ENCODE data around the gene CXCR6.

Gene CXCR6

DNA sequence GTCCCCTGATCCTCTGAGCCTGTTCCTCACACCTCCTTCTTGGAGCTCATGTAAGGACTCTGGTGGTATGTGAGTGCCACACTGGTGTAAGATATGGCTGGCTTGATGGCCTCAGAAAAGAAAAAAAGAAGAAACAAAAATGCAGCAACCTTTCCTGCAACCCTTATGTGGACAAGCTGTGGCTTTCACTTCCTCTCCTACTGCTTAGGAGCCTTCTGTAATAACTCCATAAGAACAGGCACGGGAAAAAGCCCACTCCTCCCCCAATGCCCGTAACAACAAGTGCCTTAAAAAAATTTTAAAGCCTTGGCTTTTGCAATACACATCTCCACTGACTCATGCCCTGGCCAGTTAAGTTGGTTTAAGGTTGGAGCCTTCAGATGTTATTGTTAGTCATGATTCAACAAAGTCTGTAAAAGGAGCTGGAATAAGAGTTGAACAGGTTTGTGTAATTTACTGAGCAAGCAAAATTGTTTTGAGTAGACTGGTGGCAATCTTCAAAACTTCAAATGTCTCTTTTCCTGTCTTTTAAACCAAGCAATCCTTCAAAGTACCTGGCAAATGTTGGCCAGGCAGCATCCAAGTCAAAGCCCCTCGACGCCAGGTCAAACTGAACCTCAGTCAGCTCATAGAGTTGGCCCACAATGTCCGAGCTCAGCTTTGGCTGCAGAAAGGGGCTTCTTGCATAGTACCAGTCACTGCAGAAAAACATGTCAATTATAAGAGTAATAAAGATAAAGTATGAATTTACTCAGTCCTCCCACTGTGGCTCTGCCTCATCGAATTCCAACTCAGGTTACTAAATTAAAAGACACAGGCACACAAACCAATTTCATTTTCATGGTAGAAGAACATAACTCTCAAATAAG is 29.5 kb downstream of the CXCR6 start:
- DNase-seq: peak; percentile 54

DNA sequence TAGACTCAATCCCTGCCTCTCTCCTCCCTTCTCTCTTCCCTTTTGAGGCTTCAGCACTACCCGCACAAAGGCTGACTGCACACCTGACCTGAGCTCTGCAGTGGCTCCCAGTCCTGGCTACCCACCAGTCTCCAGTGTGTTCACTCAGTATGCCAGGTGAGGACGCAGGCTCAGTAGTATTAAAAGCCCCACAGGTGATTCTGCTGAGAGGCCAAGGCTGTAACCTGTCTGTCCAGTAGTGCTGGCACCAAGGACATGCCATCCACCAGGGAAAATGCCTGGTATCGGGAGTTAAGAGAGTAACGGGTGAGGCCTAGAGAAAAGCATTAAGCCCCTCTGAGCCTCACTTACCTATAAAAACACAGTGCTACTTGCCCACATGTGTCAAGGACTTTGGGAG is 31.4 kb downstream of the CXCR6 start:
- DNase-seq: no peak

- no peak for DNase-seq
Observed at GRCh38 chr3:45975686-45976085, 32.4 kb downstream of the CXCR6 start.

DNA sequence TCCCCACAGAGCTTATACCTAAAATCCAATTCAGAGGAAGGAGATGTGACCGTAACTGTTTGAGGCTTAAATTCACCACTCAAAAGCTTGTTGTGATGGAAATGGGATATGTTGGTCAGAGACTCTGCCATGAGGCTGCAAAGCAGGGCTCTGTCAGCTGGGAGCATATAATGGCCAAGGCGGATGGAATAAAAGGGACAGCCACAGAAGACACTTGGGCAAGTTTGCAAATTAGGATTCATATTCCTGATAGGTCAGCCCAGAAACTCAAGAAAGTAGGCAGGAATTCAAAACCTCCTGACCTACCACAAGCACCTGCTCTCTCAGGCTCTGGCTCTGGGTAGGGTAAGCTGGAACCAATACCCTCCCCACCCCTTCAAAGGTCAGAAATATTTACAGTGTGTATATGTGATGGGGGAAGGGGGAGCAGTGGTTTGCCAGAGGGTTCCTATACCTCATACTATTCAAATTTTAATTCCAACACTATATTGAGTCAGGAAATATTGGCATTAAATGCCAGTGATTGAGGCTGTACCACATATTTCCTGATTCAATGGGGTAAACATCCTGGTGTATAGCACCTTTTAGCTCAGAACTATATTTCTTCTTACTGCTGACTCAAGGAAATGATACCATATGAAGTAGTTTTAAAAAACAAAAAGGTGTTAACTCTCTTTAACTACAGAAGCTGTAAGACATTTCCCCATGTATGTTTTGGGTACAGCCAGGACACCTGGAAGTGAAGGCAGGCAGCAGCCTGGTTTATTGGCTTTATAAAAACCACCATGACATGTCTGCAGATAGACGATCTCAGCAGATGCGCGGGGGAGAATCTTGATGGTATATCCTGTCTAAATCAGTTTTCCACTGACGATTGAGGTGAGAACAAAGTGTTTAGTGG is 33.2 kb downstream of the CXCR6 start:
- no peak for DNase-seq

DNA sequence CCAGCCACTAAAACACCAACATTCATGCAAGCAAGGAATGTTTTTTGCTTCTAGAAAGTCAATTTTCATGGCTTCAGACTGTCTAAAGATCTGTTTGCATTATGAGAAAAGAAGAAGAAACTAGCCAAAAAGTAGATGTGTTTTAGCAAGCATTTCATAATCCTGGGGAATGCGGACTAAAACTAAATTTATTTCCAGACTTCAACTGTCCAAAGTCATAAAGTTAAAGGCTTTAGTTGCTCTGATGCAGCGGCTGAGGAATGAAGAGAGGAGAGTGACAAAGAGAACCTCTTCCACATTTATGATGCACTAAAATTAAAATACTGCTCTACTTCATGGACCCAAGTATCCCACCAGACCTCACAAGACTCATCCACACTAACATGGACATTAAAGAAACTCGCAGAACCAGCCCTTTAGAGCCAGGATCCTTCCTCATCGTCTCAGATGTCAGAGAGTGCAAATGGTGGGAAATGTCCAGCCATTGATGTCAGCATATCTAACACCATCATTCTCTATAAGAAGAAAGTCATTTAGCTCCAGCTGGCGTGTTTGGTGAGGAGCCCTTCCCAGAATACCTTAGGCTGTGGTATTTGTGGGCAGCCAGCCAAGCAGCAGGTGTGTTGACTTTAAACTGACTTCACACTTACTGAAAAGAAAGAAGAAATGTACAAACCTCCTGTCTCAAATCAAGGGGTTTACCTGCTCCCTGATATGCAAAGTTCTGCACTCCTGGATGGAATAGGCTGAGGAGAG is 34.9 kb downstream of the CXCR6 start:
- no peak for DNase-seq

GRCh38 chr3:45979378-45979777 is 36.1 kb downstream of the CXCR6 start:
- DNase-seq: no peak

GRCh38 chr3:45980229-45980813 is 37.1 kb downstream of the CXCR6 start:
- no peak for DNase-seq

- no peak for DNase-seq
Observed at GRCh38 chr3:45980819-45981218, 37.6 kb downstream of the CXCR6 start.

DNA sequence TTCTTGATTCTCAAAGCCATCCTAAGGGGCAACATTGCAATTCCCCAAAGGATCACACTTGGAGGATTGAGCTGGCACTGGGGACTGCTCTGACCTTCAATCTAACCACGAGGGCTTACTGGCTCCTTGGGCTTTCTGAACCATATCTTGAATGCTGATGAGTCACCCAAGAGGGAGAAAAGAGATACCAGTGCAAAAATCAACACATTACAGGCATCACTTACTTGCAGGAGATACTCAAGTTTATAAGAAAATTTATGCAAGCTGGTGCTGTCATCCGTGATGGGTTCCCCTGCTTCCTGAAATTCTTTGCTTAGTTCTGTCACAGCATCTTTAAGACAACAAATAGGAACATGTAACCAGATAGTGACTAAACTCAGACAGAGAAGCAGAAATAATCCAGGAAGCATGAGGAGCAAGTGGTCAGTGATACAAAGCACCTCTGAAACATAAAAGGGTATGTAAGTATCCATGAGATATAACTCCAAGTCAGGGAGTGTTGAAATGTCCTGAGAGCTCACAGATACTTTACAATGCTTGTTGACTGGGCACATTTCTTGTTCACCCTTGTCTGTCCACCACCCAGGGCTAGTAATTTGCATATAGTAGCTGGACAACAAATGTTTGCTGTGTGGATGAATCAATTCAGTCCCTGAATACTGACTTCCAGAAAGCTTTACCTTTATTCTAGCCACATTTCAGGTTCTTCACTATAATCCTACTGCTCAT is 38.2 kb downstream of the CXCR6 start:
- DNase-seq: peak; percentile 53

GRCh38 chr3:45983770-45984169 is 40.5 kb downstream of the CXCR6 start:
- DNase-seq: peak; percentile 69

- DNase-seq: no peak
Observed at GRCh38 chr3:45984331-45985312, 41.4 kb downstream of the CXCR6 start.

GRCh38 chr3:45985532-45986302 is 42.5 kb downstream of the CXCR6 start:
- no peak for DNase-seq

DNA sequence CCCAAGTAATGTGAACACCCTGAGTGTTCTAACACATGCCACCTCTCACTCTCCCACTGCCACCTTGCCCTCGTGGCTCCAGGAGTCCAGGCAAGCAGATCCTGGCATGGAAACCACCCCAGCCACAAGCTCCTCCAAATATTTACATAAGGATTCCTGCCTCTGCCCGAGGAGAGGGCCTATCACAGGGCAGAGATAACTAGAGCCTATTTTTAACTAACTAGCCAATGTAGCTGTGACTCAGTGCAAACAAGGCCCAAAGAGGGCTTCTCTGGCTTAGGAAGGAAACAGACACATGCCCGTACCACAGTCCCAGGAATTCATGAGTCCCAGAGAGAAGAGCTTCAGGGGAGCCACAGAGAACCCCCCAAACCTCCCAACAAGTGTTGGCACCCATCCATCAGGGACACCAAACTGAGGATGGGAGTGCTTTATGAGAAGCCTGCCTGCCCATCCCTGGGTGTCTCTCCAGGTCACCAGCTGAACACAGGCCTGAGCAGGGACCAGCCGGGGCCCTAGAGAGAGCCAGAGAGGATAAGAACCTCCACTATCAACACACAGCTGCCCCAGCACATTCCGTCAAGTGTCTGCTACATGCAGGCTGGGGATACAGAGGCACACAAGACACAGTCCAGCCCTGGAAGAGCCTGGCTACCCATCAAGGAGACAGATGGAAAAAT is 43.2 kb downstream of the CXCR6 start:
- no peak for DNase-seq

- no peak for DNase-seq
Observed at GRCh38 chr3:45987368-45988291, 44.4 kb downstream of the CXCR6 start.

GRCh38 chr3:45988362-45988761 is 45.1 kb downstream of the CXCR6 start:
- DNase-seq: peak; percentile 41

GRCh38 chr3:45988804-45989203 is 45.5 kb downstream of the CXCR6 start:
- DNase-seq: no peak

DNA sequence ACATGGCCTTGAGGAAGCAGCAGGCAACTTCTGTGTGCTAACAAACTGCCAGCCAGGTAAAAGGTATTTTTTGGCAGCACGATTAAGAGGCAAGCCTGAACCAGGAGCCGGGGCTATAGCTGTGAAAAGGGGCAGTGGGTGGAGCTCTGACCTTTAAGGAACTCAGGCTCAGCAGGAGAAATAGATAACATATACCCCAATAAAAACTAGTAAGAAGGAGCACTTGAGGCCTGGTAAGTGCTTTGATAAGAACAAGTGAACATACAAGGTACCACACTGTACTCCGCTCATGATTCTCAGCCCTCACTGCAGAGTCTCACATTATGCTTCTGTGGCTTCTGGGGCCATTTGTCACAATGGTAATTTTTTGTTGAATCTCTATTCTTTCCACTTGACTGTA is 46.9 kb downstream of the CXCR6 start:
- peak; percentile 73 for DNase-seq

GRCh38 chr3:45991341-45991740 is 48.1 kb downstream of the CXCR6 start:
- DNase-seq: no peak

Data from hematopoietic multipotent progenitor cell treated with erythropoietin and hydrocortisone succinate and interleukin-3 and kit ligand, for 6 days (in vitro differentiated cells).